ENCODE results near the gene ZNF627. TPM values are rescaled to one million over a fixed set of nuclear protein-coding genes. Genes with fewer than 3 reads are reported as not detected.
"Not testable (repeated sequence)": the region's sequence is repeated elsewhere in the genome, so short reads cannot be mapped to it uniquely, and the experiment has no call there.

The ZNF627 gene
- total RNA-seq, 4 donors from 2014 or later = 3.5 to 9.2 (median 6.5) TPM

GRCh38 chr19:11598103-11598483, 810 bp downstream of the ZNF627 start:
- Histone ChIP-seq H3K27ac (peak overlapping the region in 3 of 4 donors; percentile 91 to 97 (median 94)), H3K27me3 (no peaks in the 10 kb centered on the region), H3K9me3 (no peaks in the 10 kb centered on the region), H3K4me3 (peak overlapping the region; percentile 63 to 96 (median 78)), H3K4me1 (peaks cover 0 to 29% (median 9%) of the 10 kb centered on the region in 3 donors), H3K36me3 (no peaks in the 10 kb centered on the region)
- intact Hi-C loops (cut with DNase I) = no loop called here
- 61 to 71% methylated on average over 10 of the region's 10 CpGs for WGBS, 2 donors
- DNase-seq = no peak
- TF ChIP-seq CTCF (IDR thresholded peaks at IDR 0.05) (no peak), POLR2A (IDR thresholded peaks at IDR 0.05) (no peak)

- 86 to 88% methylated on average over 2 of the region's 2 CpGs for WGBS, 2 donors
- no peaks in the 10 kb centered on the region for H3K9me3 ChIP-seq
- H3K27ac ChIP-seq = no peak overlapping the region
- peaks cover 0 to under 1% (median 0%) of the 10 kb centered on the region in 3 donors for H3K36me3 ChIP-seq
- no peak for DNase-seq
- intact Hi-C loops (cut with DNase I) = no loop called here
- TF ChIP-seq POLR2A (IDR thresholded peaks at IDR 0.05) = no peak
- no peak for TF ChIP-seq CTCF (IDR thresholded peaks at IDR 0.05)
- H3K4me1 ChIP-seq = peaks cover 0 to 29% (median 9%) of the 10 kb centered on the region in 3 donors
- H3K4me3 ChIP-seq = no peak overlapping the region
- H3K27me3 ChIP-seq = no peaks in the 10 kb centered on the region
Measured at GRCh38 chr19:11598746-11599145, 1.5 kb downstream of the ZNF627 start.

- H3K27me3 ChIP-seq; intact Hi-C loops (cut with DNase I); DNase-seq; H3K27ac ChIP-seq; H3K9me3 ChIP-seq; H3K4me3 ChIP-seq: not testable (repeated sequence)
- peaks cover 0 to 11% (median 0%) of the 10 kb centered on the region in 3 donors for H3K36me3 ChIP-seq
- H3K4me1 ChIP-seq = peaks cover 0 to 29% (median 9%) of the 10 kb centered on the region in 3 donors
- 89 to 94% methylated on average over 6 to 8 of the region's 8 CpGs for WGBS, 2 donors
Measured at GRCh38 chr19:11599704-11600103, 2.4 kb downstream of the ZNF627 start.

- Histone ChIP-seq H3K4me1 (no peaks in the 10 kb centered on the region), H3K9me3 (no peaks in the 10 kb centered on the region), H3K4me3 (no peak overlapping the region), H3K36me3 (peaks cover 0 to 27% (median 0%) of the 10 kb centered on the region in 3 donors), H3K27me3 (no peaks in the 10 kb centered on the region), H3K27ac (no peak overlapping the region)
- WGBS, 2 donors = 97% methylated on average over 4 to 6 of the region's 8 CpGs
- intact Hi-C loops (cut with DNase I) = no loop called here
- DNase-seq = no peak
- no peak for TF ChIP-seq CTCF (IDR thresholded peaks at IDR 0.05)
- TF ChIP-seq POLR2A (IDR thresholded peaks at IDR 0.05) = no peak
Measured at GRCh38 chr19:11606484-11606883, 9.2 kb downstream of the ZNF627 start.

GRCh38 chr19:11611730-11612129, 14.4 kb downstream of the ZNF627 start:
- WGBS, 2 donors = 87 to 100% methylated on average over 1 of the region's 1 CpG
- intact Hi-C loops (cut with DNase I) = no loop called here
- no peak for DNase-seq
- Histone ChIP-seq H3K27me3 (no peaks in the 10 kb centered on the region), H3K4me1 (no peaks in the 10 kb centered on the region), H3K27ac (no peak overlapping the region), H3K4me3 (no peak overlapping the region), H3K9me3 (peaks cover 0 to 11% (median 8%) of the 10 kb centered on the region in 3 donors), H3K36me3 (peaks cover 12 to 39% (median 17%) of the 10 kb centered on the region in 3 donors)
- no peak for TF ChIP-seq POLR2A (IDR thresholded peaks at IDR 0.05)
- no peak for TF ChIP-seq CTCF (IDR thresholded peaks at IDR 0.05)

All from esophagus squamous epithelium (tissue), 5 donors.